Uterus (tissue), 4 donors: ENCODE data around the gene TCTN1. TPM values are rescaled to one million over a fixed set of nuclear protein-coding genes. Genes with fewer than 3 reads are reported as not detected.

Experiments
- DNase-seq, 2 donors: peaks; one replicate each; pipeline ENCODE4 v3.0.0-alpha.2; 2019 to 2020
- H3K27ac ChIP-seq, 2 donors: fragments of 200-600 bp; sonication (generic); 1 replicate in 1 of 2; 2 replicates in 1 of 2; pipeline ENCODE4 v1.5.1; 2016 to 2018
- H3K27me3 ChIP-seq, 2 donors: fragments of 200-600 bp; sonication (generic); one replicate each; pipeline ENCODE4 v1.5.1; 2018 to 2019; ENCODE audit warnings: control low read depth in 1 of 2
- H3K36me3 ChIP-seq, 2 donors: fragments of 200-600 bp; sonication (generic); one replicate each; pipeline ENCODE4 v1.5.1; 2019; ENCODE audit warnings: control low read depth in 1 of 2
- H3K4me1 ChIP-seq, 2 donors: fragments of 200-600 bp; sonication (generic); one replicate each; pipeline ENCODE4 v1.5.1; 2018 to 2019; ENCODE audit warnings: control low read depth in 1 of 2
- H3K4me3 ChIP-seq, 2 donors: fragments of 200-600 bp; sonication (generic); 1 replicate in 1 of 2; 2 replicates in 1 of 2; pipeline ENCODE4 v1.5.1; 2018 to 2019; ENCODE audit warnings: mild to moderate bottlenecking in 1 of 2
- H3K9me3 ChIP-seq, 2 donors: fragments of 200-600 bp; sonication (generic); one replicate each; pipeline ENCODE4 v1.5.1; 2019; ENCODE audit warnings: control low read depth in 1 of 2
- POLR2A ChIP-seq, 2 donors: fragments of 450-650 bp; IDR thresholded peaks; one replicate each; pipeline ENCODE4 v1.6.1; 2016; ENCODE audit warnings: antibody characterized with exemption in 2 of 2, mild to moderate bottlenecking in 1 of 2, moderate library complexity in 1 of 2
- intact Hi-C: fragments of 100-400 bp; cut with DNase I; formaldehyde crosslinking; loops from one replicate; pipeline ENCODE4 v1.15.1; 2023; ENCODE audit warnings: low total_unique reads
- total RNA-seq, 4 donors: library from RNA; depleted of rRNA in 3 of 4; stranded (reverse); fragments of >200 nt in 3 of 4; gene quantifications; one replicate each; pipeline versions ENCODE4 v1.1.0 to v1.2.4, GENCODE V29; 2014 to 2023
- TF ChIP-seq, protein P1 (sequence below), 4 experiments: fragments of 200-600 bp in 2 of 4; fragments of 450-650 bp in 2 of 4; sonication (generic) in 2 of 4; IDR thresholded peaks; one replicate each; pipeline ENCODE4 v1.5.1; 2016 to 2019; ENCODE audit warnings: antibody characterized with exemption in 4 of 4, mild to moderate bottlenecking in 2 of 4, moderate library complexity in 1 of 4
- donor health status: DM: yes; HTN: yes; CAD: no.

The TCTN1 gene
- total RNA-seq, 4 donors from 2014 or later = 40.0 to 61.8 (median 49.9) TPM

- TF ChIP-seq, protein P1, sequence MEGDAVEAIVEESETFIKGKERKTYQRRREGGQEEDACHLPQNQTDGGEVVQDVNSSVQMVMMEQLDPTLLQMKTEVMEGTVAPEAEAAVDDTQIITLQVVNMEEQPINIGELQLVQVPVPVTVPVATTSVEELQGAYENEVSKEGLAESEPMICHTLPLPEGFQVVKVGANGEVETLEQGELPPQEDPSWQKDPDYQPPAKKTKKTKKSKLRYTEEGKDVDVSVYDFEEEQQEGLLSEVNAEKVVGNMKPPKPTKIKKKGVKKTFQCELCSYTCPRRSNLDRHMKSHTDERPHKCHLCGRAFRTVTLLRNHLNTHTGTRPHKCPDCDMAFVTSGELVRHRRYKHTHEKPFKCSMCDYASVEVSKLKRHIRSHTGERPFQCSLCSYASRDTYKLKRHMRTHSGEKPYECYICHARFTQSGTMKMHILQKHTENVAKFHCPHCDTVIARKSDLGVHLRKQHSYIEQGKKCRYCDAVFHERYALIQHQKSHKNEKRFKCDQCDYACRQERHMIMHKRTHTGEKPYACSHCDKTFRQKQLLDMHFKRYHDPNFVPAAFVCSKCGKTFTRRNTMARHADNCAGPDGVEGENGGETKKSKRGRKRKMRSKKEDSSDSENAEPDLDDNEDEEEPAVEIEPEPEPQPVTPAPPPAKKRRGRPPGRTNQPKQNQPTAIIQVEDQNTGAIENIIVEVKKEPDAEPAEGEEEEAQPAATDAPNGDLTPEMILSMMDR (IDR thresholded peaks at IDR 0.05) = no peak
- TF ChIP-seq POLR2A (IDR thresholded peaks at IDR 0.05) = no peak
- H3K4me3 ChIP-seq = no peak overlapping the region
- no peaks in the 10 kb centered on the region for H3K27me3 ChIP-seq
- H3K4me1 ChIP-seq = no peaks in the 10 kb centered on the region
- DNase-seq = no peak
- no peak overlapping the region for H3K27ac ChIP-seq
- intact Hi-C loops = no loop called here
- H3K9me3 ChIP-seq = peaks cover 0 to 15% of the 10 kb centered on the region in 2 donors
- H3K36me3 ChIP-seq = no peaks in the 10 kb centered on the region
Observed at GRCh38 chr12:110661337-110661972, 47.5 kb downstream of the TCTN1 start.

- intact Hi-C loops = no loop called here
- no peaks in the 10 kb centered on the region for H3K36me3 ChIP-seq
- TF ChIP-seq, protein P1 (IDR thresholded peaks at IDR 0.05) = no peak
- TF ChIP-seq POLR2A (IDR thresholded peaks at IDR 0.05) = no peak
- H3K4me3 ChIP-seq = no peak overlapping the region
- no peaks in the 10 kb centered on the region for H3K4me1 ChIP-seq
- H3K27ac ChIP-seq = no peak overlapping the region
- no peaks in the 10 kb centered on the region for H3K27me3 ChIP-seq
- H3K9me3 ChIP-seq = peaks cover 0 to 20% of the 10 kb centered on the region in 2 donors
- DNase-seq = no peak
Observed at GRCh38 chr12:110666892-110667291, 53.0 kb downstream of the TCTN1 start.

GRCh38 chr12:110667671-110668070 is 53.7 kb downstream of the TCTN1 start:
- Histone ChIP-seq H3K27ac (no peak overlapping the region), H3K4me3 (no peak overlapping the region), H3K36me3 (no peaks in the 10 kb centered on the region), H3K4me1 (no peaks in the 10 kb centered on the region), H3K9me3 (peaks cover 0 to 20% of the 10 kb centered on the region in 2 donors), H3K27me3 (no peaks in the 10 kb centered on the region)
- no peak for DNase-seq
- TF ChIP-seq POLR2A (IDR thresholded peaks at IDR 0.05) = no peak
- TF ChIP-seq, protein P1 (IDR thresholded peaks at IDR 0.05) = no peak
- intact Hi-C loops = no loop called here

DNA sequence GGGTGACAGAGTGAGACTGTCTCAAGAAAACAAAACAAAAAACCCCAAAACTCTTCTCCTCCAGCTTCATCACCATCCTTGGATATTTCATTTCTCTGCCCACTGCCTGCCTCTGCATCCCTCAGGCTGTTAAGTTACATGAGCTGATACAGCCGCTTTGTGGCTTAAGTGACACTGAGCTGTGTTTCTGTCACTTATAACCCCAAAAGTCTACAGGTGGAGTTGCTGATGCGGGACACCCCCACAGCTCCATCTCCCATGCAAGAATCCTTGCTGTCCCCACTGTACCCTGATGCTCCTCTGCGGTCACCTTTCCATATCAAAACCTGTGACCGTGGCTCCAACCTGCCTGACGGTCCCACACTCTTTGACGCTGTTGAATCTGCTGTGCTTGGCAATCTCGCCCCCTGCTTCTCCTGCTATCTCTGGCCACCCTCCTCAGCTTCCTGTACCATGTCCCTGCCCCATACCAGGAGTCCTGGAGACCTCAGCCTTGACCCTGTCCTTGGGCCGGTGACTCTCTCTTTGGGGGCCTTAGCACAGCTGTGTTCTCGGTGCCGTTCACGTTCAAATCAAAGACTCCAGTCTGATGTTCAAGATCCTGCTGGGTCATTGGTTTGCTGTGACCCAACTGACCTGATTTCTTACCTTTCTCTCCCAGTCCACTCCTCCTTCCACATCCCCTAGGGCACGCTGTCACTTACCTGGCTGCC is 54.7 kb downstream of the TCTN1 start:
- TF ChIP-seq POLR2A (IDR thresholded peaks at IDR 0.05) = no peak
- TF ChIP-seq, protein P1 (IDR thresholded peaks at IDR 0.05) = no peak
- H3K4me1 ChIP-seq = no peaks in the 10 kb centered on the region
- no peak for DNase-seq
- H3K36me3 ChIP-seq = no peaks in the 10 kb centered on the region
- intact Hi-C loops = no loop called here
- no peaks in the 10 kb centered on the region for H3K27me3 ChIP-seq
- no peak overlapping the region for H3K4me3 ChIP-seq
- H3K9me3 ChIP-seq = peaks cover 0 to 20% of the 10 kb centered on the region in 2 donors
- no peak overlapping the region for H3K27ac ChIP-seq

GRCh38 chr12:110669193-110669502 is 55.2 kb downstream of the TCTN1 start:
- no peaks in the 10 kb centered on the region for H3K4me1 ChIP-seq
- intact Hi-C loops = no loop called here
- no peak overlapping the region for H3K27ac ChIP-seq
- no peaks in the 10 kb centered on the region for H3K36me3 ChIP-seq
- no peak overlapping the region for H3K4me3 ChIP-seq
- H3K9me3 ChIP-seq = peaks cover 0 to 20% of the 10 kb centered on the region in 2 donors
- no peak for DNase-seq
- H3K27me3 ChIP-seq = no peaks in the 10 kb centered on the region
- no peak for TF ChIP-seq POLR2A (IDR thresholded peaks at IDR 0.05)
- TF ChIP-seq, protein P1 (IDR thresholded peaks at IDR 0.05) = no peak
